ENCODE results near the gene SSTR4. TPM values are rescaled to one million over a fixed set of nuclear protein-coding genes. Genes with fewer than 3 reads are reported as not detected.

The SSTR4 gene
- total RNA-seq, 1 donor from 2014 or later: not detected

DNA sequence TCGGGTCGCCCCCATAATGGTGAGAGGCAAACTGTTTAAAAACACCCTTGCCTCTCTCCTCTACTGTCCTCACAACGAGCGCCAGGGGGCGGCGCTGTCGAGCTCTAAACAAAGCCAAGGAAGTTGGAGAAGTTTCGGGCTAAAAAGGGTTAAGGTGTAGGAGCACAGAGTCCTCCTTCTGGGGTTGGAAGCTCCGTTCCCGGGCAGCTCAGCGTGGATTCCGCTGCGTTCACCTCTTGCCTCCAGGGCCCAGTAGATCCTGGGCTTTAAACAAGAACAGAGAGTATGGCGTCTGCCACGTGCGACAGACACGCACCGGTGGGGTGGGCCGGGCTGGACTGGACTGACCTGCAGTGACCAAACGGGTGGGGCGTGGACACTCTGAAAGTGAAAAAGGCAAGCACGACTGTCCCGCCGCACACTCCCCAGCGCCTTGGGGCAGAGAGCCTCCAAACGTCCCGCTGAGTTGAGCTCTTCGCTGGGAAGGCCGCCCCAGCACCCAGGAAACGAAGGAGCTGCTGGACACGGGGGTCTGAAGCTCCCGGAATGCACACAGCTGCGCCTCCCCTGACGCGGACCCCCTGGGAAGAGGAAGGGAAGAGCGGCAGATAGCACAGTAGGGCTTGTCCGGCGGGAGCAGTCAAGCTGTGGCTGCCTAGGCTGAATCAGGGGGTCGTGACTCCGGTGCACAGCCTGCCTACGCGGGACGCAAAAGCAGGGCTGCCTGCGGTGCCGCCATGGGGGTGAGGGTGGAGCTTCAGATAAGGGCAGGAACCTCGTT, 15.9 kb downstream of the SSTR4 start:
- H3K4me3 ChIP-seq: peak overlapping the region; percentile 80
- no peaks in the 10 kb centered on the region for H3K9me3 ChIP-seq (replicated peaks)
- intact Hi-C loops (cut with micrococcal nuclease): loop anchor here (10.0 kb wide), 1 partner anchor 356 kb away; no protein-coding TSS in a partner anchor
- peaks cover 57% of the 10 kb centered on the region for H3K4me1 ChIP-seq
- H3K27ac ChIP-seq (replicated peaks): peak overlapping the region; percentile 96
- H3K36me3 ChIP-seq: peaks cover 5% of the 10 kb centered on the region
- peaks cover 68% of the 10 kb centered on the region for H3K27me3 ChIP-seq (ENCODE audit: low read depth)
- TF ChIP-seq, protein P1, sequence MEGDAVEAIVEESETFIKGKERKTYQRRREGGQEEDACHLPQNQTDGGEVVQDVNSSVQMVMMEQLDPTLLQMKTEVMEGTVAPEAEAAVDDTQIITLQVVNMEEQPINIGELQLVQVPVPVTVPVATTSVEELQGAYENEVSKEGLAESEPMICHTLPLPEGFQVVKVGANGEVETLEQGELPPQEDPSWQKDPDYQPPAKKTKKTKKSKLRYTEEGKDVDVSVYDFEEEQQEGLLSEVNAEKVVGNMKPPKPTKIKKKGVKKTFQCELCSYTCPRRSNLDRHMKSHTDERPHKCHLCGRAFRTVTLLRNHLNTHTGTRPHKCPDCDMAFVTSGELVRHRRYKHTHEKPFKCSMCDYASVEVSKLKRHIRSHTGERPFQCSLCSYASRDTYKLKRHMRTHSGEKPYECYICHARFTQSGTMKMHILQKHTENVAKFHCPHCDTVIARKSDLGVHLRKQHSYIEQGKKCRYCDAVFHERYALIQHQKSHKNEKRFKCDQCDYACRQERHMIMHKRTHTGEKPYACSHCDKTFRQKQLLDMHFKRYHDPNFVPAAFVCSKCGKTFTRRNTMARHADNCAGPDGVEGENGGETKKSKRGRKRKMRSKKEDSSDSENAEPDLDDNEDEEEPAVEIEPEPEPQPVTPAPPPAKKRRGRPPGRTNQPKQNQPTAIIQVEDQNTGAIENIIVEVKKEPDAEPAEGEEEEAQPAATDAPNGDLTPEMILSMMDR (IDR thresholded peaks at IDR 0.05; ENCODE audit: borderline replicate concordance): peak; percentile 79
- peak; percentile 87 for DNase-seq

DNA sequence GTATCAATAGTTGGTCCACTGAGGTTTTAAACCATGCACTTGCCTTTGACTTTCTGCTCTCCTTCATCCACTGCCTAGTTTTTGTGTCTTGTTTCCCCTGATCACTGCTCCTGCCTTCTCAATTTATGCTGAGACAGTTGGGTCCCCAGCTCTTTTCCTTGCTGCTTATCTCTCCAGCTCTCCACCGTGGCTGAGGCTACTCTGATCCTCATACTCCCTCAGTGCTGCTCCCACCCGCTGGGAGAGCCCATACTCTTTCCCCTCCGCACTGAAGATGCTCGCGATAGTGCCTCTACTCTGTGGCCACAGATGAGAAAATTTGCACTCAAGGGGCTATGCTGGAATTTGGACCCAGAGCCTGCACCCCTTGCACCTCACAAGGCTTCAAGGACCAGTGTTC, 17.8 kb downstream of the SSTR4 start:
- TF ChIP-seq, protein P1 (IDR thresholded peaks at IDR 0.05; ENCODE audit: borderline replicate concordance): no peak
- H3K36me3 ChIP-seq: no peaks in the 10 kb centered on the region
- peaks cover 50% of the 10 kb centered on the region for H3K27me3 ChIP-seq (ENCODE audit: low read depth)
- no peak overlapping the region for H3K4me3 ChIP-seq
- no peak for DNase-seq
- peaks cover 38% of the 10 kb centered on the region for H3K4me1 ChIP-seq
- peaks cover 7% of the 10 kb centered on the region for H3K9me3 ChIP-seq (replicated peaks)
- no peak overlapping the region for H3K27ac ChIP-seq (replicated peaks)
- intact Hi-C loops (cut with micrococcal nuclease): loop anchor here (10.0 kb wide), 1 partner anchor 358 kb away; no protein-coding TSS in a partner anchor

DNA sequence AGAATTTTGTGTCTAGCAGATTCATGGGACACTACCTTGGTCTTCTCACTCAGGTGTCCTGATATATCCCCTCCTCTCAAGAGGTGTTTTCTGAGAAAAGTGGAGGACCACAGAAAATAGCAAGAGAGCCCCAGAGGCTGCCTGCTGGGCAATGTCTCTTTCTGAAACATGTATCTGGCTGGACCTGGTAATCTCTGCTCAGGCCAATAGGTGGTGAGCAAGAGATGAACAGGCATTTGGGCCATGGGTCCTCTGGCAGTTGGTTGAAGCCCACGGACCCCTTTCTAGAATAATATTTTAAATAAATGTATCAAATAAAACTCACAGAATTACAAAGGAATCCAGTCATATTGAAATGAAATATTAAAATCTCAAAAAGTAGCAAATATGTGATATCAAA, 23.1 kb downstream of the SSTR4 start:
- Histone ChIP-seq H3K4me1 (peaks cover 38% of the 10 kb centered on the region), H3K27ac (replicated peaks) (no peak overlapping the region), H3K36me3 (no peaks in the 10 kb centered on the region), H3K4me3 (no peak overlapping the region), H3K9me3 (replicated peaks) (peaks cover 7% of the 10 kb centered on the region), H3K27me3 (ENCODE audit: low read depth) (no peaks in the 10 kb centered on the region)
- TF ChIP-seq, protein P1 (IDR thresholded peaks at IDR 0.05; ENCODE audit: borderline replicate concordance): peak; percentile 20
- DNase-seq: no peak
- intact Hi-C loops (cut with micrococcal nuclease): loop anchor here (10.0 kb wide), 1 partner anchor 363 kb away; no protein-coding TSS in a partner anchor

DNA sequence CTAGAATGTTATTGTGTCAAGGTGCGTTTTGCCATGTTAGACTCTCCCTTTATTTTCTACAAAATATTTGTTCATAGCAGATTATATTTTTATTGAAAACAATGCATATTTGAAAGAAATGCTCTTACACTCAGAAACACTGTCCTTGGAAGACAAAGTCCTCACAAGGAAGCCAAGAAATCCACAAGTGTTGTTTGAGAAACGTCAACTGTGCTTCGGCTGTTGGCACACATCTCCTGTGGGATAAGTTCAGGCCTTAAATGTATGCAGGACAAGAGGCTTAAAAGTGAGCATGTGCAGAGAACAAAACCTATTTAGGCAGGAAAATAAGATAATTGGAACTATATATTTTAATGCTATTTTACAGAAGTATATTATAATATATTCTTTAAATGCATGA, 23.9 kb downstream of the SSTR4 start:
- Histone ChIP-seq H3K27ac (replicated peaks) (no peak overlapping the region), H3K4me1 (peaks cover 44% of the 10 kb centered on the region)
- intact Hi-C loops (cut with micrococcal nuclease): loop anchor here (10.0 kb wide), 1 partner anchor 364 kb away; no protein-coding TSS in a partner anchor

DNA sequence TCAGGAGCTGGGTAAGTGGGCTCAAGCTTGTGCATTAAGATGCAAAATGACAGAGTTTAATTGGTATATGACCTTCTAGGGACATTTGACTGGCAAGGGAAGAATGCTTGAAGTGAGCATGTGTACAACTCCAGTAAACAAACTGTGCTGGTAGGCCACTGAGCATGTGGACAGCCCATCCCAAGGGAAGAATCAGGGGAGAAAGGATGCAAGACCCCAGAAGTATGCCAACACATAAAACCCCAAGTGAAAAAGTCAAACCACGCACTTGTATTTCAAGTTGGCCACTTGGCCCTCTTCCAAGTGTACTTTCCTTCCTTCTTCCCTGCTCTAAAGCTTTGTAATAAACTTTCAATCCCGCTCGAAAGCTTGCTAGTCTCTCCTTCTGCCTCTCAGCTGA, 24.7 kb downstream of the SSTR4 start:
- Histone ChIP-seq H3K4me1 (peaks cover 44% of the 10 kb centered on the region), H3K4me3 (no peak overlapping the region), H3K27ac (replicated peaks) (peak overlapping the region; percentile 68), H3K27me3 (ENCODE audit: low read depth) (no peaks in the 10 kb centered on the region), H3K36me3 (no peaks in the 10 kb centered on the region), H3K9me3 (replicated peaks) (peaks cover 7% of the 10 kb centered on the region)
- DNase-seq: no peak
- intact Hi-C loops (cut with micrococcal nuclease): loop anchor here (10.0 kb wide), 1 partner anchor 365 kb away; no protein-coding TSS in a partner anchor
- TF ChIP-seq, protein P1 (IDR thresholded peaks at IDR 0.05; ENCODE audit: borderline replicate concordance): no peak

More for the DNA sequence above, 23.9 kb downstream of the SSTR4 start:
- H3K9me3 ChIP-seq (replicated peaks): peaks cover 7% of the 10 kb centered on the region
- TF ChIP-seq, protein P1 (IDR thresholded peaks at IDR 0.05; ENCODE audit: borderline replicate concordance): no peak
- H3K4me3 ChIP-seq: no peak overlapping the region
- no peak for DNase-seq
- no peaks in the 10 kb centered on the region for H3K27me3 ChIP-seq (ENCODE audit: low read depth)
- no peaks in the 10 kb centered on the region for H3K36me3 ChIP-seq

Data from left ventricle myocardium inferior (tissue), 1 donor.